GM18861 (cell line): Measurements from ENCODE around the gene HOXA11.

Experiments used
- ATAC-seq: cut with Tn5 transposase; IDR thresholded peaks from one replicate; pipeline ENCODE4 v1.9.1; 2021; ENCODE audit not compliant: unreplicated experiment

The HOXA11 gene

GRCh38 chr7:27148756-27149641 is 36.0 kb downstream of the HOXA11 start:
- ATAC-seq, result no peak

GRCh38 chr7:27148031-27148755 is 36.8 kb downstream of the HOXA11 start:
- no peak for ATAC-seq

DNA sequence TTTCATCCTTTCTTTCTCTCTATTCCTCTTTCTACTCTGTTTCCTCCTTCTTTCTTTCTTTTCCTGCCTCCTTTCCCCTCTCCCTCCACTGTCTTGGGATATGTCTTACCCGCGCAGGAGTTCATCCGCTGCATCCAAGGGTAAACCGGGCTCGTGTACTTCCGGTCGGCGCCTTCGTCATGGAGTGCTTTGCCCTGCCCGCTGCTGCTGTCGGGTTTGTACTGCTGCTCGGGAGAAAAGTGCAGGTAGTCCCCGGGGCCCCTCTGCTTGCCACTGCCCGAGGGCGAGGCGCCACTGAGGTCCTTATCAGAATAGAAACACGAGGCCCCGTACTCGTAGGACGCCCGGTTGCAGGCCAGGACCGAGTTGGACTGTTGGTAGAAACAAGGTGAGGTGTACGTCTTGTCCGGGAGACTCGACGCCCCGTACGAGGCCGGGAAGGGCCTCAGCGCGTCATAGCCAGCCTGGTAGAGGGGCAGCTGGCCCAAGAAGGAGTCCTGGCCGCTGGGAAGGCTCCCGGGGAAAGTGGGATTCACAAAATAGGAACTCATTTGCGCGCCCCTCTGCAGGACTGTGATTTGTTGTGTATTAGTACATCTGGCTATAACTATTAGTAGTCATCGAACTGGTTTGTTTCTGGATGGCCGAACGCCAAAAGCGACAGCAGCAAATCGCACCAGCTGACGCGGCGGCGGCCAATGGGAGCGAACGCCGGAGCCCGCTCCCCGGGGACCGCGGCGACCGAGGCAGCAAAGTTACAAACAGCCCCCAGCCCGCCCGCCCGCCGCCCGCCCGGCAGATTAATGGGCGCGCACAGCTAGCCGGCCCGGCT is 37.6 kb downstream of the HOXA11 start, which contains the start of gene HOXA6:
Gene HOXA6, minus strand, starts transcription at position 576 of the 832 bp plus-strand sequence. Its CDS starts 25 bp downstream, at position 551.
- no peak for ATAC-seq

DNA sequence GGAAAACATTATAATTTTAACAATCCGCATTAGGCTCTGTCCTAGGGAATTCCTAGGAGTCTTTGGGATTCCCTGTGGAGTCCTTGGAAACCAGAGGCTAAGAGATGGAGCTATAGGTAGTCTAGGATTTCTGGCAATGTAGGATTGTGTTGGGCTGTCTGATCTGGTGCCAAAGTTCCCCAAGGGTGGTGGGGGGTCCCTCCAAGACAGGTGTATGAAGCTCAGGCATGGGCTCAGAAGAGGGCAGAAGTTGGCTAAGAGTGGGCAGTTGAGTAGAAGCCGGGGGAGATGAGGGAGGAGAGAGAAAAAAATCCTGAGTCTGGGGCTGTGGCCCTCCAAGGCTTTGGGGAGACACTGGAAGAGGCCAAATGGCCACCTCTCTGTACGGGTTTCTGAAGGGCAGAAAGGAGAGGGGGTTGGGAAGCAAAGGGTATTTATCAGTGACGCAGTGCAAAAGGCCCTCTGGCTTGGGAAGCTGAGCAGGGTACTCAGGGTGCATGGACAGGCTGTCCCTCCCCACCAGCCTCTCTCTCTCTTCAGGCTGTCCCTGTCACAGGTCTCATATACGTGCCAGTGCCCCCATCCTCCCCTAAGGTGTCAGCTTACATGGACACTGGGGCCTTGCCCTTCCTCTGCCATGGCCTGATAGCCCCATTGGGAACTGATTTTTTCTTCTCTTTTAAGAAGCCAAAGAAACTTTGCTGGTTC is 38.4 kb downstream of the HOXA11 start:
- ATAC-seq, result no peak

- no peak for ATAC-seq
These were observed 39.1 kb downstream of the HOXA11 start for GRCh38 chr7:27145914-27146412.

- no peak for ATAC-seq
These were observed 39.7 kb downstream of the HOXA11 start for GRCh38 chr7:27145165-27145913.

DNA sequence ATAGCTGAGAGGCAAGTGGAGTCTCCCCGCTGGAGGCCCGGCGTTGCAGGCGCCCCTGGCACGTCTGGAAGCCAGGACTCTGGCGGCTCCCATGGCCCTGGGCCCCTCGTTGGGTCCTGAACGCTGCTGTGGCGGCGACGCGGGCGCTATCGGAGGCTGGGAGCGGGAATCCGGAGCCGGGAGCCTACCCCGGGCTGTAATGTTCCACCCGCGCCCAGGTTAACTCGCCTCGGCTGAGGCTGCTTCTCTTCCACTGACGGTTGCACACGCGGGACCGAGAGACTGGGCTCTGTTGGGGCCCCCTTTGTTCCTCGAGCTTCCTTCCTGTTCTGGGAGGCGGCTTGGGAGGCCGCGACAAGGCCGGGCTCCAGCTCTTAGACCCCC is 40.3 kb downstream of the HOXA11 start:
- ATAC-seq, result no peak

- no peak for ATAC-seq
These were observed 40.9 kb downstream of the HOXA11 start for GRCh38 chr7:27143950-27144780.

- no peak for ATAC-seq
These were observed 41.7 kb downstream of the HOXA11 start, which contains the start of gene HOXA5 for GRCh38 chr7:27143023-27143949. HOXA5 (minus strand) TSS chr7:27143681; CDS start chr7:27143607, 74 bp downstream.

GRCh38 chr7:27142580-27143022 is 42.4 kb downstream of the HOXA11 start:
- no peak for ATAC-seq

DNA sequence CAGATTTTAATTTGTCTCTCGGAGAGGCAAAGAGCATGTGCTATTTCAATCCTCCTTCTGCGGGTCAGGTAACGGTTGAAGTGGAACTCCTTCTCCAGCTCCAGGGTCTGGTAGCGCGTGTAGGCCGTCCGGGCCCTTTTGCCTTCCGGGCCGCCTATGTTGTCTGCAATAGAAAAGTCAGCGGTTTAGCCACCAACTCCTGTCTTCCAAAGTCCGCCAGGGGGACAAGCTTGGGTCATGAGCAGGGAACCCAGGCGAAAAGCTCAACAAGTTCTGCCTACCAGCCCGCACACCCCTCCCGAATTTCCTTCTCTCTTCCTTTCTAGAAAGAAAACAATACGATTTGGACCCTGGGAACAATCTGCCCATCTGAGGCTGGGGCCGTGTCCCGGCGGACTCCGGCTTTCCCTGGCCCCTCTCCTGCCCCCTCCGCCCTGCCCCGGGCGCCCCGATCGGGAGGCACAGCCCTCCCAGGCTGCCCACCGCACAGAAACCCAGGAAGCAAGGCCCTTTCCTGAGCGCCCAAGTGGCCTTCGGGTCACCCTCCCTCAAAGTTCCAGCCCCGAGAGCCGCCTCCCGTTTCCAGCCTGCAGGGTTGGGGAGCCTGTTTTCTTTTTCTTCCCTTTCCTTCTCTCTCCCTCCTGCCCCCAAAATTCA is 43.0 kb downstream of the HOXA11 start:
- ATAC-seq, result no peak

GRCh38 chr7:27141137-27141922 is 43.7 kb downstream of the HOXA11 start:
- no peak for ATAC-seq

DNA sequence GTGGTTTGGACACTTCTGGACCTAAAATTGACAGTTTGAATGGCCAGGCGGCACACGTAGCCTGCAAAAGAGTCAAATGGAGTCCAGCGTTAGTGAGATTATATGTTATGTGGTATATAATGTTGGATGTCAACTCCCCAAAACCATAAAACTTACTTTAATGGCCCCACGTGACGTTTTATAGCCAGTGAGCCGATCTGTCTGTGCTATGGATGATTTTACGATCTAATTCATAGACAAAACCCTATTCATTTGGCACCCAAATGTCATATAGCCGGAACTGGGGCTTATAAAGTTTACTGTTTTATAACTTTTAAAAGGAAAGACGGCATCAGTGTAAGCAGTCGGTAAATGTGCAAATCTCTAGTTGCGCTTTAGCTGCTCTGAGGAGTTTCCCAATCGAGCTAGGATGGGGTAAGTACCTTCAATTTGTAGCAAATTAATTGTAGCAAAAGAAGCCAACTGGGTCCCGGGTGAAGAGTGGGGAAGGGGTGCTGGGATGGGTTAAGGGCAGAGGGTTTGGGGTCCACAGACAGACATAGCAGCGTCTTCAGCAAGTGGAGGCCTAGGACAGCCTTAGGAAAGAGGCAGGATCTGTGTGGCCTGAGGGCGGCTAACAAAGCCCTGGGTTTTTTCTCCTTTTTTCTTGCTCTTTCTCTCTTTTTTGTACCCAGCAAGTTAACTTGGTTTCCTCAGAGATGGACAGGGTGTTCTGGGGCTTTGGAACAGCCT is 44.7 kb downstream of the HOXA11 start:
- ATAC-seq, result no peak

DNA sequence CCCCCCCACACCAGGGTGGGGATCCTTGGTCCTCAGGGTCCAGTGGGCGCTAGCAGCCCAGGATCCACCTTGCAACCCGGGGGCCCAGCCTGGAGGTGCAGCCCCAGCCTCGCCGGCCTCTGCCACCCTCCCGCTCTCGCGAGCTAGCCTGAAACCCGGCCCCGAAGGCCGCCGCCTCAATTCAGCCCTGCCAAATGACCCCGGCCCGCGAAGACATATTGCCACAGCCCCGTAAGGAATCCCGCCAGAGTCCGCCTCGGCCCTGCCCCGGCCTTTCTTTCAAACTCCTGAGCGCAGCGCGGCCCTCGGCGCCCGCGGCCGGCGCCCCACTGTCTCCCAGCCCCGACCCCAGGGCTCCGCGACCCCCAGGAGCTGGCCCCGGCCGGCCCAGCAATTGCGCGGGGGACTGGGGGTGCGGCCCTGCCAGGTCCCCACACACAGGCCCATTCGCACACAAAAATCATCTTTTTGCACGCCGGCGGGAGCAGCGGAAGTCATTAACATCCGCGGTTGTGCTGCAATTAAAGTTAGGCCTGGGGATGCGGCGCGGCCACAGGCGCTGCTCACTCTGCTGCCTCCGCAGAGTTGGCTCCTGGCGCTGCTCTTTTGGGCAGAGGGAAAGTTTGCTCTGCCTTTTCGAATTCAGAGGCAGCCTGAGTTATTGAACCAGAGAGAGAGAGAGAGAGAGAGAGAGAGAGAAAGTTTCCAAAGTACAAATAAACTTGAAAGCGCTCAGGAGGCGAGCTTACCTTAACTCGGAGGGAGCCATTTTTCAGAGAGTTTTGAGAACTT is 45.5 kb downstream of the HOXA11 start:
- ATAC-seq, result no peak

DNA sequence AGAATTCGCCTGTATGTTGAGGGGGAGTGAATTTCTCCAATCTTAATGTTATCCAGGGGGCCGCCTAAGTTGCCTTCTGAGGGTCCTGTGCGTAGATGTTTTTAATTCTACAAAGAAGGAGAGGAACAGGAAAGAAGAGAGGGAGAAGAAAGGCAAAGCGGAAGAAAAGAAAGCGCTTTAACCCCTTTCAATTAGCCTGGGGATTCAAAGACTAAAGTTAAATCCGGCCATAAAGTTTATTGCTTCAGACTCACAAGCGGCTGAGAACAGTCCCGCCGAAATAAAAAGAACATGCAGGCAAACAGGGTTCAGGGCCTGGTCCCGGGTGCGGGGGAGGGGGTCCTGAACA is 46.1 kb downstream of the HOXA11 start:
- no peak for ATAC-seq
